ENCODE data around the gene MCRIP1.

MCRIP1 gene

DNA sequence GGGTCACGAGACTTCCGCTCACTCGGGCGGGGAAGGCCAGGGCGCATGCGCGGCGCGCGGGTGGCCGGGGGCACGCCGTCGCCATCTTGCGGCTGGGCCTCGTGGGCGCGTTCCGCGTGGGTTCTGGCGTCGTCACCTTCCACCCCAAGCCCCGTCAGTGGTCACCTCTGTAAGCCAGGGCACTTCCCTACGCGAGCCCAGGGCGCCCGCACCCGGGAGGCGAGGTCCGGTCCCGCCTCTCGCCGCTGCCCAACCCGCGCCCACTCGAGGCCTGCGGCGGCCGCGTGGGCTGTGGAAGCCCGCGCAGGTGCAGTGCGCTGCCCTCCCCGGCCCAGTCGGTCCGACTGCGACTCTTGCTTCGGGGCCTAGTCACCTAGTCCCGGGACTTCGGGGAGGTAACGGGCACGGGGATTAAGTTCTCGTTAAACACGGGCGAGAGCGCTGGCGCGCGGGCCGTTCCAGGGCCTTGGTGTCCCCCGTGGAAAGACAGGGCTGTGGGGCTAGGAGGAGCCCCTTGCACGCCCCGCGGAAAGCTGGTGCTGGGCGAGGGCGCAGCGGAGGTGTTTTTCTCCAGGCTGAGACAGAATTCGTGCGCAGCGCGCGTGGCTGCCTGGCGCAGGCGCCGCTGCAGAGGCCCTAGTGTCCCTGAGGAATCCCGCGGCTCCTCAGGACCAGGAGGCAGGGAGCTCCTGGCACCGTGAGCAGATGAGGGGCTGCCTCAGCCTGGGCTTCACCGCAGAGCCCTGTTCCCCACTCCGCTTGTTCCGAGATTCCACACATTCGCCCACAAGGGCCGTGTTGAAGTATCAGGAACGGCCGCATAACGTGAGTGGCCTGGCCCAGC lies 38.5 kb upstream of the MCRIP1 start (continued):
- TF ChIP-seq PATZ1 (CRISPR knock-in tag; IDR thresholded peaks at IDR 0.05; ENCODE audit: borderline replicate concordance) (no peak), TCF4 (CRISPR knock-in tag; IDR thresholded peaks at IDR 0.05; ENCODE audit: borderline replicate concordance) (no peak), ZFP3 (CRISPR knock-in tag; IDR thresholded peaks at IDR 0.05) (peak; percentile 84), ZNF565 (CRISPR knock-in tag; conservative IDR thresholded peaks at IDR 0.05; ENCODE audit: low read depth) (0 out of 2 replicates have a peak, but pooled peaks have one; percentile 21), BACH2 (CRISPR knock-in tag; IDR thresholded peaks at IDR 0.05; ENCODE audit: borderline replicate concordance) (no peak; the same call in 1 of the 2 replicates), ZFP30 (CRISPR knock-in tag; IDR thresholded peaks at IDR 0.05) (0 out of 2 replicates have a peak, but pooled peaks have one; percentile 32), POU6F1 (CRISPR knock-in tag; IDR thresholded peaks at IDR 0.05; ENCODE audit: borderline replicate concordance, low read depth) (no peak)

- ATAC-seq: peak; percentile 1; the same call in 2 of the 3 replicates
- TF ChIP-seq CREB5 (CRISPR knock-in tag; IDR thresholded peaks at IDR 0.05; ENCODE audit: low read depth) (no peak), SNAI2 (CRISPR knock-in tag; IDR thresholded peaks at IDR 0.05) (no peak), ZNF565 (CRISPR knock-in tag; conservative IDR thresholded peaks at IDR 0.05; ENCODE audit: low read depth) (no peak), TSHZ2 (CRISPR knock-in tag; IDR thresholded peaks at IDR 0.05) (no peak), ZFP30 (CRISPR knock-in tag; IDR thresholded peaks at IDR 0.05) (no peak), PPARA (CRISPR knock-in tag; IDR thresholded peaks at IDR 0.05; ENCODE audit: borderline replicate concordance) (no peak), BACH2 (CRISPR knock-in tag; IDR thresholded peaks at IDR 0.05; ENCODE audit: borderline replicate concordance) (no peak)
Observed at GRCh38 chr17:81870981-81871386, 37.9 kb upstream of the MCRIP1 start, which contains the start of gene ARHGDIA. Gene ARHGDIA, minus strand, starts transcription at chr17:81871337. Its CDS starts 1,407 bp downstream, at chr17:81869930.

GRCh38 chr17:81870131-81870980 lies 37.3 kb upstream of the MCRIP1 start:
- ATAC-seq: peak; percentile 0; the same call in 2 of the 3 replicates
- TF ChIP-seq POU6F1 (CRISPR knock-in tag; IDR thresholded peaks at IDR 0.05; ENCODE audit: borderline replicate concordance, low read depth) (no peak), ESRRG (CRISPR knock-in tag; IDR thresholded peaks at IDR 0.05) (0 out of 2 replicates have a peak, but pooled peaks have one; percentile 2), PATZ1 (CRISPR knock-in tag; IDR thresholded peaks at IDR 0.05; ENCODE audit: borderline replicate concordance) (0 out of 2 replicates have a peak, but pooled peaks have one; percentile 21), CSRNP3 (CRISPR knock-in tag; IDR thresholded peaks at IDR 0.05) (no peak), ZC3H10 (CRISPR knock-in tag; IDR thresholded peaks at IDR 0.05) (no peak), RARB (CRISPR knock-in tag; IDR thresholded peaks at IDR 0.05) (no peak), PPARA (CRISPR knock-in tag; IDR thresholded peaks at IDR 0.05; ENCODE audit: borderline replicate concordance) (no peak), OSR1 (CRISPR knock-in tag; IDR thresholded peaks at IDR 0.05) (no peak), ZNF565 (CRISPR knock-in tag; conservative IDR thresholded peaks at IDR 0.05; ENCODE audit: low read depth) (no peak), GLIS3 (CRISPR knock-in tag; IDR thresholded peaks at IDR 0.05) (0 out of 2 replicates have a peak, but pooled peaks have one; percentile 47), TOX (CRISPR knock-in tag; IDR thresholded peaks at IDR 0.05; ENCODE audit: borderline replicate concordance) (no peak), BACH2 (CRISPR knock-in tag; IDR thresholded peaks at IDR 0.05; ENCODE audit: borderline replicate concordance) (no peak), ZFP3 (CRISPR knock-in tag; IDR thresholded peaks at IDR 0.05) (no peak), ZNF70 (CRISPR knock-in tag; IDR thresholded peaks at IDR 0.05) (no peak)
